IMR-90 (cell line): ENCODE results near the gene ARPC1A. TPM values are rescaled to one million over a fixed set of nuclear protein-coding genes. Genes with fewer than 3 reads are reported as not detected.

Experiments used
- ATAC-seq: fragments of 200-7000 bp; cut with Tn5 transposase; 2 replicates; pipeline ENCODE4 v1.9.1; 2020; ENCODE audit warnings: low read depth, mild to moderate bottlenecking, moderate library complexity
- BruUV-seq: library from RNA; stranded (reverse); fragments of 400-500 nt; replicated peaks from 2 replicates; lab custom pipeline; 2021; lab: Mats Ljungman, UMichigan
- CTCF ChIA-PET: fragments of 300-600 bp; formaldehyde crosslinking; extraction: SDS; loops from one replicate; lab custom pipeline; 2021; ENCODE audit warnings: antibody characterized with exemption; lab: Yijun Ruan, JAX
- POLR2A ChIA-PET: fragments of 300-600 bp; sonication (Branson Sonifier 250); formaldehyde crosslinking; loops from one replicate; lab custom pipeline; 2022; ENCODE audit warnings: antibody characterized with exemption; ENCODE audit not compliant: unreplicated experiment; lab: Charles Lee
- DNase-seq: peaks from one replicate; pipeline ENCODE4 v3.0.0; 2013
- H2AFZ ChIP-seq: replicated peaks from 2 replicates; pipeline ENCODE3; 2013; ENCODE audit warnings: low read length, mild to moderate bottlenecking; ENCODE audit not compliant: poor library complexity
- H2AK5ac ChIP-seq: 2 replicates; pipeline ENCODE4 v1.6.1; 2013; ENCODE audit warnings: low read depth, low read length, inconsistent platforms
- H2AK9ac ChIP-seq: replicated peaks from 2 replicates; pipeline ENCODE3; 2013; ENCODE audit warnings: mild to moderate bottlenecking, low read depth, low read length, moderate library complexity; ENCODE audit not compliant: poor library complexity
- H2BK120ac ChIP-seq: 2 replicates; pipeline ENCODE4 v1.6.1; 2013; ENCODE audit warnings: low read depth, low read length, inconsistent platforms
- H2BK15ac ChIP-seq: 3 replicates; pipeline ENCODE4 v1.6.1; 2013; ENCODE audit warnings: low read depth, low read length, inconsistent platforms
- H2BK20ac ChIP-seq: 2 replicates; pipeline ENCODE4 v1.6.1; 2013; ENCODE audit warnings: low read depth, mild to moderate bottlenecking, inconsistent platforms, low read length, moderate library complexity
- H2BK5ac ChIP-seq: 2 replicates; pipeline ENCODE4 v1.6.1; 2013; ENCODE audit warnings: mild to moderate bottlenecking, low read depth, low read length, inconsistent platforms; ENCODE audit not compliant: poor library complexity, severe bottlenecking
- H3K14ac ChIP-seq: replicated peaks from 2 replicates; pipeline ENCODE4 v1.6.1; 2013; ENCODE audit warnings: low read depth, low read length, inconsistent platforms
- H3K18ac ChIP-seq: 2 replicates; pipeline ENCODE4 v1.6.1; 2013; ENCODE audit warnings: low read depth, low read length, control low read depth
- H3K23ac ChIP-seq: 2 replicates; pipeline ENCODE4 v1.6.1; 2013; ENCODE audit warnings: low read depth, low read length, inconsistent platforms
- H3K27ac ChIP-seq: 2 replicates; pipeline ENCODE4 v1.5.1; 2013; ENCODE audit warnings: mild to moderate bottlenecking, control low read depth, low read length; ENCODE audit not compliant: insufficient read depth
- H3K27me3 ChIP-seq: 2 replicates; pipeline ENCODE4 v1.6.1; 2013; ENCODE audit warnings: low read length; ENCODE audit not compliant: control insufficient read depth, insufficient read depth
- H3K36me3 ChIP-seq: 2 replicates; pipeline ENCODE4 v1.6.1; 2013; ENCODE audit warnings: low read length, mixed read lengths; ENCODE audit not compliant: control insufficient read depth, insufficient read depth
- H3K4ac ChIP-seq: 2 replicates; pipeline ENCODE4 v1.6.1; 2013; ENCODE audit warnings: low read depth, low read length, inconsistent platforms
- H3K4me1 ChIP-seq: 2 replicates; pipeline ENCODE4 v1.6.1; 2013; ENCODE audit warnings: low read length, mixed read lengths; ENCODE audit not compliant: control insufficient read depth, insufficient read depth
- H3K4me2 ChIP-seq: 2 replicates; pipeline ENCODE4 v1.6.1; 2013; ENCODE audit warnings: low read depth, mild to moderate bottlenecking, control low read depth, low read length, moderate library complexity
- H3K4me3 ChIP-seq: 2 replicates; pipeline ENCODE4 v1.5.1; 2013; ENCODE audit warnings: low read depth, mild to moderate bottlenecking, control low read depth, low read length, moderate library complexity; ENCODE audit not compliant: insufficient read depth
- H3K56ac ChIP-seq: 2 replicates; pipeline ENCODE4 v1.6.1; 2013; ENCODE audit warnings: low read length, inconsistent platforms; ENCODE audit not compliant: insufficient read depth; ENCODE audit errors: extremely low read depth
- H3K79me1 ChIP-seq, 2 experiments: 2 replicates each; pipeline ENCODE4 v1.6.1; 2013; ENCODE audit warnings: low read length in 2 of 2, inconsistent platforms in 1 of 2, low read depth in 1 of 2
- H3K9ac ChIP-seq: 2 replicates; pipeline ENCODE4 v1.6.1; 2013; ENCODE audit warnings: low read depth, low read length, control low read depth
- H3K9me1 ChIP-seq: 2 replicates; pipeline ENCODE4 v1.6.1; 2013; ENCODE audit warnings: low read length, inconsistent platforms; ENCODE audit not compliant: insufficient read depth
- H3K9me3 ChIP-seq: 2 replicates; pipeline ENCODE4 v1.6.1; 2013; ENCODE audit warnings: low read length; ENCODE audit not compliant: control insufficient read depth, insufficient read depth
- H4K20me1 ChIP-seq: 2 replicates; pipeline ENCODE4 v1.6.1; 2013; ENCODE audit warnings: low read length, inconsistent platforms; ENCODE audit not compliant: insufficient read depth
- H4K5ac ChIP-seq: 2 replicates; pipeline ENCODE4 v1.6.1; 2013; ENCODE audit warnings: mild to moderate bottlenecking, low read depth, low read length, control low read depth
- H4K8ac ChIP-seq, 2 experiments: 2 replicates each; pipeline ENCODE4 v1.6.1; 2013; ENCODE audit warnings: low read depth in 2 of 2, low read length in 2 of 2, control low read depth in 1 of 2, inconsistent platforms in 1 of 2
- H4K91ac ChIP-seq: 2 replicates; pipeline ENCODE4 v1.6.1; 2013; ENCODE audit warnings: low read depth, low read length, inconsistent platforms; ENCODE audit not compliant: insufficient read depth
- BHLHE40 ChIP-seq: fragments of 150-350 bp; IDR thresholded peaks from 2 replicates; pipeline ENCODE4 v1.6.1; 2016; ENCODE audit warnings: mild to moderate bottlenecking, low read depth, low read length
- FOS ChIP-seq: fragments of 150-350 bp; IDR thresholded peaks from 2 replicates; pipeline ENCODE4 v1.6.1; 2016; ENCODE audit warnings: low read depth, low read length
- RCOR1 ChIP-seq: IDR thresholded peaks from 2 replicates; pipeline ENCODE4 v1.6.1; 2012; ENCODE audit warnings: mild to moderate bottlenecking, low read length, improper control_type of control experiment; ENCODE audit not compliant: insufficient replicate concordance
- RFX5 ChIP-seq: IDR thresholded peaks from 2 replicates; pipeline ENCODE4 v1.8.0; 2012; ENCODE audit warnings: low read depth, mild to moderate bottlenecking, low read length, moderate library complexity
- WGBS, 2 experiments: methylation state at CpG; one replicate each; pipeline versions ENCODE4 v1.1.5 to v1.1.7; 2013; ENCODE audit warnings: missing lambda C conversion rate in 2 of 2; ENCODE audit not compliant: insufficient read length in 1 of 2; ENCODE audit errors: extremely low coverage in 2 of 2; 5-methylcytosine and 5-hydroxymethylcytosine counted together
- dilution Hi-C: fragments of 300-500 bp; cut with HindIII; formaldehyde crosslinking; loops from one replicate; pipeline ENCODE4 v1.14.3; 2018; ENCODE audit warnings: low sequenced_read_pairs; ENCODE audit not compliant: unreplicated experiment
- in situ Hi-C: fragments of 300-500 bp; cut with MboI; formaldehyde crosslinking; loops from 3 replicates; pipeline ENCODE4 v1.14.3; 2019; ENCODE audit warnings: low sequenced_read_pairs, inconsistent platforms, mixed read lengths
- intact Hi-C: fragments of 100-400 bp; cut with micrococcal nuclease; formaldehyde crosslinking; loops from 2 replicates; pipeline ENCODE4 v1.10.0; 2022
- polyA plus RNA-seq, 3 experiments: library from polyadenylated mRNA; depleted of rRNA; stranded (reverse); fragments of >200 nt; gene quantifications; 2 replicates each; pipeline ENCODE4 v1.2.3, GENCODE V29; 2012; ENCODE audit warnings: low replicate concordance in 1 of 3
- total RNA-seq: library from RNA; depleted of rRNA; stranded (reverse); fragments of >200 nt; gene quantifications from 2 replicates; pipeline ENCODE4 v1.2.3, GENCODE V29; 2012
- TF ChIP-seq, protein P1 (sequence below): fragments of 150-350 bp; IDR thresholded peaks from 2 replicates; pipeline ENCODE4 v1.6.1; 2016; ENCODE audit warnings: low read depth, mild to moderate bottlenecking, low read length, moderate library complexity, borderline replicate concordance
- TF ChIP-seq, protein P2 (sequence below): conservative IDR thresholded peaks from 2 replicates; pipeline ENCODE4 v1.5.1; 2012; ENCODE audit warnings: mild to moderate bottlenecking, low read depth, low read length, improper control_type of control experiment

Gene ARPC1A
- total and polyA plus RNA-seq, 2 of the 4 experiments (the other 2 are of a cell fraction), result 253 to 327 TPM

DNA sequence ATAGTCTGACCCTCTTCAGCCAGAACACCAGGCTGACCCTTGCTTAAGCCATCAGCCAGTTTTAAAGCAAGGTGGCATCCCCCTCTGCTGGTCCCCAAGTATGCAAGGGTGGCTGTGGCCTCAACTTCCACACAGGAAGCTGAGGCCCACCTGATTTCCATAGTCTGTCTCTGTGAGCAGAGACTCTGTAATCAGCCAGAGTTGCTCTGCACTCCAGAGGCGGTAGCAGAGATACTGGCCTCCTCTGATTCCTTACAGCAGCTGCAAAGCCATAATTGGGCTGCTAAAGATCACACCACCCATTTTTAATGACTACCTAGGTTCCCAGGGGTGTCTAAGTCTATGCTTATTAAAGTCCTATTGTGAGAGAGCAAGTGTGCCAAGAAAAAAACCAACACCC, 80.9 kb downstream of the ARPC1A start:
- Histone ChIP-seq H3K9me1 (peaks cover 12% of the 10 kb centered on the region), H4K20me1 (peaks cover 62% of the 10 kb centered on the region), H3K9me3 (no peaks in the 10 kb centered on the region), H3K9ac (no peak overlapping the region), H2BK15ac (no peak overlapping the region), H3K18ac (no peak overlapping the region), H3K36me3 (peaks cover 33% of the 10 kb centered on the region), H3K4ac (no peak overlapping the region), H3K4me2 (no peak overlapping the region; the same call in 1 of the 2 replicates), H2BK20ac (no peak overlapping the region), H3K56ac (no peak overlapping the region), H3K14ac (no peak overlapping the region), H2AK9ac (no peak overlapping the region), H3K27me3 (no peaks in the 10 kb centered on the region), H4K91ac (no peak overlapping the region), H2BK5ac (no peak overlapping the region), H3K4me3 (no peak overlapping the region), H2AFZ (no peak overlapping the region), H3K27ac (no peak overlapping the region), H3K79me1 (peaks cover 22 to 70% of the 10 kb centered on the region in 2 experiments), H3K4me1 (peaks cover 8% of the 10 kb centered on the region; the same call in 1 of the 2 replicates), H2BK120ac (no peak overlapping the region), H4K8ac (no peak overlapping the region), H3K23ac (peak overlapping the region; percentile 53; the same call in 1 of the 2 replicates), H2AK5ac (no peak overlapping the region), H4K5ac (no peak overlapping the region)
- WGBS, 2 experiments, result no CpG with 5 or more reads among the region's 1 CpG
- intact Hi-C loops, result no loop called here
- ChIA-PET CTCF (no interaction called here), POLR2A (no interaction called here)
- no TSS peak for BruUV-seq
- dilution Hi-C loops, result no loop called here
- TF ChIP-seq RCOR1, result no peak
- TF ChIP-seq, protein P1, sequence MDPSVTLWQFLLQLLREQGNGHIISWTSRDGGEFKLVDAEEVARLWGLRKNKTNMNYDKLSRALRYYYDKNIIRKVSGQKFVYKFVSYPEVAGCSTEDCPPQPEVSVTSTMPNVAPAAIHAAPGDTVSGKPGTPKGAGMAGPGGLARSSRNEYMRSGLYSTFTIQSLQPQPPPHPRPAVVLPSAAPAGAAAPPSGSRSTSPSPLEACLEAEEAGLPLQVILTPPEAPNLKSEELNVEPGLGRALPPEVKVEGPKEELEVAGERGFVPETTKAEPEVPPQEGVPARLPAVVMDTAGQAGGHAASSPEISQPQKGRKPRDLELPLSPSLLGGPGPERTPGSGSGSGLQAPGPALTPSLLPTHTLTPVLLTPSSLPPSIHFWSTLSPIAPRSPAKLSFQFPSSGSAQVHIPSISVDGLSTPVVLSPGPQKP, result no peak
- TF ChIP-seq FOS, result no peak
- TF ChIP-seq, protein P2, sequence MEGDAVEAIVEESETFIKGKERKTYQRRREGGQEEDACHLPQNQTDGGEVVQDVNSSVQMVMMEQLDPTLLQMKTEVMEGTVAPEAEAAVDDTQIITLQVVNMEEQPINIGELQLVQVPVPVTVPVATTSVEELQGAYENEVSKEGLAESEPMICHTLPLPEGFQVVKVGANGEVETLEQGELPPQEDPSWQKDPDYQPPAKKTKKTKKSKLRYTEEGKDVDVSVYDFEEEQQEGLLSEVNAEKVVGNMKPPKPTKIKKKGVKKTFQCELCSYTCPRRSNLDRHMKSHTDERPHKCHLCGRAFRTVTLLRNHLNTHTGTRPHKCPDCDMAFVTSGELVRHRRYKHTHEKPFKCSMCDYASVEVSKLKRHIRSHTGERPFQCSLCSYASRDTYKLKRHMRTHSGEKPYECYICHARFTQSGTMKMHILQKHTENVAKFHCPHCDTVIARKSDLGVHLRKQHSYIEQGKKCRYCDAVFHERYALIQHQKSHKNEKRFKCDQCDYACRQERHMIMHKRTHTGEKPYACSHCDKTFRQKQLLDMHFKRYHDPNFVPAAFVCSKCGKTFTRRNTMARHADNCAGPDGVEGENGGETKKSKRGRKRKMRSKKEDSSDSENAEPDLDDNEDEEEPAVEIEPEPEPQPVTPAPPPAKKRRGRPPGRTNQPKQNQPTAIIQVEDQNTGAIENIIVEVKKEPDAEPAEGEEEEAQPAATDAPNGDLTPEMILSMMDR, result no peak
- no peak for TF ChIP-seq BHLHE40
- TF ChIP-seq RFX5, result no peak
- ATAC-seq (no peak), DNase-seq (no peak)
- in situ Hi-C loops, result no loop called here
